HEK293 (cell line): Measurements from ENCODE around the gene SEC24C.

ENCODE experiments used
- CTCF ChIA-PET: fragments of 350-600 bp; formaldehyde crosslinking; extraction: SDS; loops from one replicate; lab custom pipeline; 2021; ENCODE audit warnings: antibody characterized with exemption; lab: Yijun Ruan, JAX
- POLR2A ChIA-PET: fragments of 300-600 bp; formaldehyde crosslinking; extraction: SDS; loops from one replicate; lab custom pipeline; 2020; ENCODE audit warnings: antibody characterized with exemption, inconsistent platforms; lab: Yijun Ruan, JAX
- H3K27ac ChIP-seq: fragments of 200-500 bp; sonication (Bioruptor generic); 2 replicates; pipeline ENCODE4 v1.5.1; 2014; ENCODE audit warnings: low read depth, low read length, control low read depth, inconsistent platforms; ENCODE audit errors: extremely low read depth
- H3K36me3 ChIP-seq, 2 experiments: fragments of 200-500 bp in 1 of 2; sonication (Bioruptor generic) in 1 of 2; 1 replicate in 1 of 2; 2 replicates in 1 of 2; pipeline ENCODE4 v1.5.1; 2014 to 2017; ENCODE audit warnings: inconsistent platforms in 2 of 2, low read length in 2 of 2; ENCODE audit not compliant: control insufficient read depth in 2 of 2, insufficient read depth in 1 of 2
- H3K4me1 ChIP-seq: fragments of 200-500 bp; sonication (Bioruptor generic); 2 replicates; pipeline ENCODE4 v1.5.1; 2014; ENCODE audit warnings: mild to moderate bottlenecking, low read length, inconsistent platforms; ENCODE audit not compliant: control insufficient read depth, insufficient read depth
- H3K4me3 ChIP-seq: 2 replicates; pipeline ENCODE4 v1.5.1; 2011; ENCODE audit warnings: low read depth, mild to moderate bottlenecking, control low read depth, low read length, moderate library complexity
- H3K9me3 ChIP-seq: fragments of 200-500 bp; sonication (Bioruptor generic); 2 replicates; pipeline ENCODE4 v1.5.1; 2014; ENCODE audit warnings: low read depth, low read length, inconsistent platforms; ENCODE audit not compliant: control insufficient read depth, insufficient read depth
- GLIS2 ChIP-seq: fragments of 450-650 bp; formaldehyde crosslinking; IDR thresholded peaks from 2 replicates; pipeline ENCODE4 v1.5.1; 2016; ENCODE audit warnings: missing biosample characterization, missing genetic modification characterization
- IKZF3 ChIP-seq: fragments of 450-650 bp; IDR thresholded peaks from 2 replicates; pipeline ENCODE4 v1.5.0; 2018; ENCODE audit warnings: missing biosample characterization, mild to moderate bottlenecking, missing genetic modification characterization, moderate library complexity
- MYNN ChIP-seq: fragments of 450-650 bp; formaldehyde crosslinking; IDR thresholded peaks from 2 replicates; pipeline ENCODE4 v1.5.1; 2016; ENCODE audit warnings: missing biosample characterization, missing genetic modification characterization, borderline replicate concordance
- PRDM2 ChIP-seq: fragments of 450-650 bp; formaldehyde crosslinking; IDR thresholded peaks from 2 replicates; pipeline ENCODE4 v1.5.1; 2016; ENCODE audit warnings: missing biosample characterization, missing genetic modification characterization, borderline replicate concordance
- SP7 ChIP-seq: fragments of 450-650 bp; formaldehyde crosslinking; IDR thresholded peaks from 2 replicates; pipeline ENCODE4 v1.5.1; 2016; ENCODE audit warnings: missing biosample characterization, missing genetic modification characterization
- ZNF10 ChIP-seq: fragments of 450-650 bp; formaldehyde crosslinking; IDR thresholded peaks from 2 replicates; pipeline ENCODE4 v1.5.1; 2017; ENCODE audit warnings: missing biosample characterization, missing genetic modification characterization
- ZNF311 ChIP-seq: fragments of 450-650 bp; formaldehyde crosslinking; IDR thresholded peaks from 2 replicates; pipeline ENCODE4 v1.5.1; 2017; ENCODE audit warnings: missing biosample characterization, missing genetic modification characterization, borderline replicate concordance
- ZNF335 ChIP-seq: fragments of 450-650 bp; formaldehyde crosslinking; conservative IDR thresholded peaks from 2 replicates; pipeline ENCODE4 v1.5.1; 2016; ENCODE audit warnings: missing biosample characterization, missing genetic modification characterization
- ZNF416 ChIP-seq: fragments of 450-650 bp; formaldehyde crosslinking; IDR thresholded peaks from 2 replicates; pipeline ENCODE4 v1.5.1; 2016; ENCODE audit warnings: missing biosample characterization, missing genetic modification characterization
- ZNF433 ChIP-seq: fragments of 450-650 bp; formaldehyde crosslinking; IDR thresholded peaks from 2 replicates; pipeline ENCODE4 v1.5.1; 2016; ENCODE audit warnings: missing biosample characterization, missing genetic modification characterization, low read depth
- ZNF530 ChIP-seq: fragments of 450-650 bp; formaldehyde crosslinking; IDR thresholded peaks from 2 replicates; pipeline ENCODE4 v1.5.1; 2016; ENCODE audit warnings: low read depth, missing biosample characterization, missing genetic modification characterization
- ZNF610 ChIP-seq: fragments of 450-650 bp; formaldehyde crosslinking; IDR thresholded peaks from 2 replicates; pipeline ENCODE4 v1.5.1; 2016; ENCODE audit warnings: missing biosample characterization, missing genetic modification characterization, borderline replicate concordance
- ZNF624 ChIP-seq: fragments of 450-650 bp; formaldehyde crosslinking; IDR thresholded peaks from 2 replicates; pipeline ENCODE4 v1.5.1; 2017; ENCODE audit warnings: missing biosample characterization, missing genetic modification characterization
- ZNF645 ChIP-seq: fragments of 450-650 bp; formaldehyde crosslinking; IDR thresholded peaks from 2 replicates; pipeline ENCODE4; 2016; ENCODE audit warnings: missing biosample characterization, missing genetic modification characterization
- ZNF701 ChIP-seq: fragments of 450-650 bp; formaldehyde crosslinking; IDR thresholded peaks from 2 replicates; pipeline ENCODE4 v1.5.1; 2016; ENCODE audit warnings: missing biosample characterization, missing genetic modification characterization
- ZNF704 ChIP-seq: fragments of 450-650 bp; formaldehyde crosslinking; IDR thresholded peaks from 2 replicates; pipeline ENCODE4 v1.5.1; 2016; ENCODE audit warnings: missing biosample characterization, missing genetic modification characterization
- ZNF777 ChIP-seq: fragments of 450-650 bp; formaldehyde crosslinking; IDR thresholded peaks from 2 replicates; pipeline ENCODE4 v1.5.1; 2017; ENCODE audit warnings: missing biosample characterization, missing genetic modification characterization, borderline replicate concordance
- TF ChIP-seq, protein P1 (sequence below): fragments of 450-650 bp; formaldehyde crosslinking; IDR thresholded peaks from 2 replicates; pipeline ENCODE4 v1.5.1; 2016; ENCODE audit warnings: missing biosample characterization, missing genetic modification characterization

Gene SEC24C

DNA sequence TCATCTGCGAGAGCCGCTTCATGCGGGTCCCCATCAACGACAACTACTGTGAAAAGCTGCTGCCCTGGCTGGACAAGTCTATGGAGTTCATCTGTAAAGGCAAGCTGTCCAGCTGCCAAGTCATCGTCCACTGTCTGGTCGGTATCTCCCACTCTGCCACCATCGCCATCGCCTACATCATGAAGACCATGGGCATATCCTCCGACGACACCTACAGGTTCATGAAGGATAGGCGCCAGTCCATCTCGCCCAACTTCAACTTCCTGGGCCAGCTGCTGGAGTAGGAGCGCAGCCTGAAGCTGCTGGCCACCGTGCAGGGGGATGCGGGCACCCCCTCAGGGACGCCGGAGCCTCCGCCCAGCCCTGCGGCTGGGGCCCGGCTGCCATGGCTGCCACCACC lies 11.7 kb upstream of the SEC24C start:
- H3K27ac ChIP-seq: no peak overlapping the region
- ChIA-PET CTCF (no interaction called here), POLR2A (no interaction called here)
- H3K9me3 ChIP-seq: no peaks in the 10 kb centered on the region
- no peak overlapping the region for H3K4me3 ChIP-seq
- TF ChIP-seq ZNF645 (tag by site-specific recombination) (no peak), ZNF610 (tag by site-specific recombination) (no peak), ZNF335 (tag by site-specific recombination) (no peak), ZNF624 (tag by site-specific recombination) (no peak)
- no peaks in the 10 kb centered on the region for H3K4me1 ChIP-seq
- peaks cover 0 to 31% of the 10 kb centered on the region in 2 experiments; a peak in 1 of 3 replicates for H3K36me3 ChIP-seq

- CTCF ChIA-PET: no interaction called here
- peaks cover 0 to 28% of the 10 kb centered on the region in 2 experiments; a peak in 2 of 3 replicates for H3K36me3 ChIP-seq
- no peak overlapping the region for H3K4me3 ChIP-seq
- H3K4me1 ChIP-seq: no peaks in the 10 kb centered on the region
- H3K9me3 ChIP-seq: no peaks in the 10 kb centered on the region
- POLR2A ChIA-PET: interaction anchor here (0.6 to 2.6 kb wide), 4 partner anchors 11 to 391 kb away, joined by 3 to 11 read pairs (median 5); partner anchors contain the start of gene SEC24C
- TF ChIP-seq ZNF530 (tag by site-specific recombination): no peak
- TF ChIP-seq ZNF701: no peak
- TF ChIP-seq IKZF3: no peak
- TF ChIP-seq ZNF704 (tag by site-specific recombination): no peak
- TF ChIP-seq ZNF777 (tag by site-specific recombination): no peak
- TF ChIP-seq ZNF311 (tag by site-specific recombination): no peak
- TF ChIP-seq, protein P1, sequence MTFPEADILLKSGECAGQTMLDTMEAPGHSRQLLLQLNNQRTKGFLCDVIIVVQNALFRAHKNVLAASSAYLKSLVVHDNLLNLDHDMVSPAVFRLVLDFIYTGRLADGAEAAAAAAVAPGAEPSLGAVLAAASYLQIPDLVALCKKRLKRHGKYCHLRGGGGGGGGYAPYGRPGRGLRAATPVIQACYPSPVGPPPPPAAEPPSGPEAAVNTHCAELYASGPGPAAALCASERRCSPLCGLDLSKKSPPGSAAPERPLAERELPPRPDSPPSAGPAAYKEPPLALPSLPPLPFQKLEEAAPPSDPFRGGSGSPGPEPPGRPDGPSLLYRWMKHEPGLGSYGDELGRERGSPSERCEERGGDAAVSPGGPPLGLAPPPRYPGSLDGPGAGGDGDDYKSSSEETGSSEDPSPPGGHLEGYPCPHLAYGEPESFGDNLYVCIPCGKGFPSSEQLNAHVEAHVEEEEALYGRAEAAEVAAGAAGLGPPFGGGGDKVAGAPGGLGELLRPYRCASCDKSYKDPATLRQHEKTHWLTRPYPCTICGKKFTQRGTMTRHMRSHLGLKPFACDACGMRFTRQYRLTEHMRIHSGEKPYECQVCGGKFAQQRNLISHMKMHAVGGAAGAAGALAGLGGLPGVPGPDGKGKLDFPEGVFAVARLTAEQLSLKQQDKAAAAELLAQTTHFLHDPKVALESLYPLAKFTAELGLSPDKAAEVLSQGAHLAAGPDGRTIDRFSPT (tag by site-specific recombination): no peak
- TF ChIP-seq MYNN (tag by site-specific recombination): no peak
- no peak for TF ChIP-seq ZNF433 (tag by site-specific recombination)
- no peak for TF ChIP-seq ZNF416
- TF ChIP-seq PRDM2: no peak
- no peak for TF ChIP-seq GLIS2
- no peak for TF ChIP-seq SP7 (tag by site-specific recombination)
- TF ChIP-seq ZNF10 (tag by site-specific recombination): no peak
- no peak overlapping the region for H3K27ac ChIP-seq
These were observed 11.1 kb upstream of the SEC24C start for GRCh38 chr10:73732931-73733623.
